IMR-90 (cell line): Measurements from ENCODE around the gene SLAMF1. TPM values are rescaled to one million over a fixed set of nuclear protein-coding genes. Genes with fewer than 3 reads are reported as not detected.

Source experiments
- ATAC-seq: fragments of 200-7000 bp; cut with Tn5 transposase; 2 replicates; pipeline ENCODE4 v1.9.1; 2020; ENCODE audit warnings: low read depth, mild to moderate bottlenecking, moderate library complexity
- BruUV-seq: library from RNA; stranded (reverse); fragments of 400-500 nt; replicated peaks from 2 replicates; lab custom pipeline; 2021; lab: Mats Ljungman, UMichigan
- CTCF ChIA-PET: fragments of 300-600 bp; formaldehyde crosslinking; extraction: SDS; loops from one replicate; lab custom pipeline; 2021; ENCODE audit warnings: antibody characterized with exemption; lab: Yijun Ruan, JAX
- POLR2A ChIA-PET: fragments of 300-600 bp; sonication (Branson Sonifier 250); formaldehyde crosslinking; loops from one replicate; lab custom pipeline; 2022; ENCODE audit warnings: antibody characterized with exemption; ENCODE audit not compliant: unreplicated experiment; lab: Charles Lee
- DNase-seq: peaks from one replicate; pipeline ENCODE4 v3.0.0; 2013
- H2AFZ ChIP-seq: replicated peaks from 2 replicates; pipeline ENCODE3; 2013; ENCODE audit warnings: low read length, mild to moderate bottlenecking; ENCODE audit not compliant: poor library complexity
- H2AK5ac ChIP-seq: 2 replicates; pipeline ENCODE4 v1.6.1; 2013; ENCODE audit warnings: low read depth, low read length, inconsistent platforms
- H2AK9ac ChIP-seq: replicated peaks from 2 replicates; pipeline ENCODE3; 2013; ENCODE audit warnings: mild to moderate bottlenecking, low read depth, low read length, moderate library complexity; ENCODE audit not compliant: poor library complexity
- H2BK120ac ChIP-seq: 2 replicates; pipeline ENCODE4 v1.6.1; 2013; ENCODE audit warnings: low read depth, low read length, inconsistent platforms
- H2BK15ac ChIP-seq: 3 replicates; pipeline ENCODE4 v1.6.1; 2013; ENCODE audit warnings: low read depth, low read length, inconsistent platforms
- H2BK20ac ChIP-seq: 2 replicates; pipeline ENCODE4 v1.6.1; 2013; ENCODE audit warnings: low read depth, mild to moderate bottlenecking, inconsistent platforms, low read length, moderate library complexity
- H2BK5ac ChIP-seq: 2 replicates; pipeline ENCODE4 v1.6.1; 2013; ENCODE audit warnings: mild to moderate bottlenecking, low read depth, low read length, inconsistent platforms; ENCODE audit not compliant: poor library complexity, severe bottlenecking
- H3K14ac ChIP-seq: replicated peaks from 2 replicates; pipeline ENCODE4 v1.6.1; 2013; ENCODE audit warnings: low read depth, low read length, inconsistent platforms
- H3K18ac ChIP-seq: 2 replicates; pipeline ENCODE4 v1.6.1; 2013; ENCODE audit warnings: low read depth, low read length, control low read depth
- H3K23ac ChIP-seq: 2 replicates; pipeline ENCODE4 v1.6.1; 2013; ENCODE audit warnings: low read depth, low read length, inconsistent platforms
- H3K27ac ChIP-seq: 2 replicates; pipeline ENCODE4 v1.5.1; 2013; ENCODE audit warnings: mild to moderate bottlenecking, control low read depth, low read length; ENCODE audit not compliant: insufficient read depth
- H3K27me3 ChIP-seq: 2 replicates; pipeline ENCODE4 v1.6.1; 2013; ENCODE audit warnings: low read length; ENCODE audit not compliant: control insufficient read depth, insufficient read depth
- H3K36me3 ChIP-seq: 2 replicates; pipeline ENCODE4 v1.6.1; 2013; ENCODE audit warnings: low read length, mixed read lengths; ENCODE audit not compliant: control insufficient read depth, insufficient read depth
- H3K4ac ChIP-seq: 2 replicates; pipeline ENCODE4 v1.6.1; 2013; ENCODE audit warnings: low read depth, low read length, inconsistent platforms
- H3K4me1 ChIP-seq: 2 replicates; pipeline ENCODE4 v1.6.1; 2013; ENCODE audit warnings: low read length, mixed read lengths; ENCODE audit not compliant: control insufficient read depth, insufficient read depth
- H3K4me2 ChIP-seq: 2 replicates; pipeline ENCODE4 v1.6.1; 2013; ENCODE audit warnings: low read depth, mild to moderate bottlenecking, control low read depth, low read length, moderate library complexity
- H3K4me3 ChIP-seq: 2 replicates; pipeline ENCODE4 v1.5.1; 2013; ENCODE audit warnings: low read depth, mild to moderate bottlenecking, control low read depth, low read length, moderate library complexity; ENCODE audit not compliant: insufficient read depth
- H3K56ac ChIP-seq: 2 replicates; pipeline ENCODE4 v1.6.1; 2013; ENCODE audit warnings: low read length, inconsistent platforms; ENCODE audit not compliant: insufficient read depth; ENCODE audit errors: extremely low read depth
- H3K79me1 ChIP-seq, 2 experiments: 2 replicates each; pipeline ENCODE4 v1.6.1; 2013; ENCODE audit warnings: low read length in 2 of 2, inconsistent platforms in 1 of 2, low read depth in 1 of 2
- H3K9ac ChIP-seq: 2 replicates; pipeline ENCODE4 v1.6.1; 2013; ENCODE audit warnings: low read depth, low read length, control low read depth
- H3K9me1 ChIP-seq: 2 replicates; pipeline ENCODE4 v1.6.1; 2013; ENCODE audit warnings: low read length, inconsistent platforms; ENCODE audit not compliant: insufficient read depth
- H3K9me3 ChIP-seq: 2 replicates; pipeline ENCODE4 v1.6.1; 2013; ENCODE audit warnings: low read length; ENCODE audit not compliant: control insufficient read depth, insufficient read depth
- H4K20me1 ChIP-seq: 2 replicates; pipeline ENCODE4 v1.6.1; 2013; ENCODE audit warnings: low read length, inconsistent platforms; ENCODE audit not compliant: insufficient read depth
- H4K5ac ChIP-seq: 2 replicates; pipeline ENCODE4 v1.6.1; 2013; ENCODE audit warnings: mild to moderate bottlenecking, low read depth, low read length, control low read depth
- H4K8ac ChIP-seq, 2 experiments: 2 replicates each; pipeline ENCODE4 v1.6.1; 2013; ENCODE audit warnings: low read depth in 2 of 2, low read length in 2 of 2, control low read depth in 1 of 2, inconsistent platforms in 1 of 2
- H4K91ac ChIP-seq: 2 replicates; pipeline ENCODE4 v1.6.1; 2013; ENCODE audit warnings: low read depth, low read length, inconsistent platforms; ENCODE audit not compliant: insufficient read depth
- FOS ChIP-seq: fragments of 150-350 bp; IDR thresholded peaks from 2 replicates; pipeline ENCODE4 v1.6.1; 2016; ENCODE audit warnings: low read depth, low read length
- MAZ ChIP-seq: IDR thresholded peaks from 2 replicates; pipeline ENCODE4 v1.6.1; 2012; ENCODE audit warnings: low read depth, mild to moderate bottlenecking, low read length, improper control_type of control experiment, moderate library complexity, borderline replicate concordance
- WGBS, 2 experiments: methylation state at CpG; one replicate each; pipeline versions ENCODE4 v1.1.5 to v1.1.7; 2013; ENCODE audit warnings: missing lambda C conversion rate in 2 of 2; ENCODE audit not compliant: insufficient read length in 1 of 2; ENCODE audit errors: extremely low coverage in 2 of 2; 5-methylcytosine and 5-hydroxymethylcytosine counted together
- dilution Hi-C: fragments of 300-500 bp; cut with HindIII; formaldehyde crosslinking; loops from one replicate; pipeline ENCODE4 v1.14.3; 2018; ENCODE audit warnings: low sequenced_read_pairs; ENCODE audit not compliant: unreplicated experiment
- in situ Hi-C: fragments of 300-500 bp; cut with MboI; formaldehyde crosslinking; loops from 3 replicates; pipeline ENCODE4 v1.14.3; 2019; ENCODE audit warnings: low sequenced_read_pairs, inconsistent platforms, mixed read lengths
- intact Hi-C: fragments of 100-400 bp; cut with micrococcal nuclease; formaldehyde crosslinking; loops from 2 replicates; pipeline ENCODE4 v1.10.0; 2022
- polyA plus RNA-seq, 3 experiments: library from polyadenylated mRNA; depleted of rRNA; stranded (reverse); fragments of >200 nt; gene quantifications; 2 replicates each; pipeline ENCODE4 v1.2.3, GENCODE V29; 2012; ENCODE audit warnings: low replicate concordance in 1 of 3
- total RNA-seq: library from RNA; depleted of rRNA; stranded (reverse); fragments of >200 nt; gene quantifications from 2 replicates; pipeline ENCODE4 v1.2.3, GENCODE V29; 2012

Gene SLAMF1
- total and polyA plus RNA-seq, 2 of the 4 experiments (the other 2 are of a cell fraction), result not detected

GRCh38 chr1:160578525-160579191 lies 68.2 kb downstream of the SLAMF1 start:
- dilution Hi-C loops, result no loop called here
- no CpG with 5 or more reads among the region's 3 CpGs for WGBS, 2 experiments

More at GRCh38 chr1:160578525-160579191, 68.2 kb downstream of the SLAMF1 start:
- ATAC-seq, result no peak
- Histone ChIP-seq H2BK5ac (no peak overlapping the region), H4K5ac (no peak overlapping the region), H2BK120ac (no peak overlapping the region), H3K27ac (no peak overlapping the region), H3K4me2 (no peak overlapping the region), H3K36me3 (no peaks in the 10 kb centered on the region), H3K4me3 (no peak overlapping the region), H2BK15ac (no peak overlapping the region), H3K14ac (no peak overlapping the region), H3K9me3 (no peaks in the 10 kb centered on the region), H2AK5ac (no peak overlapping the region), H4K91ac (no peak overlapping the region), H3K18ac (no peak overlapping the region), H3K4ac (no peak overlapping the region), H3K9ac (no peak overlapping the region), H4K8ac (no peak overlapping the region), H3K79me1 (no peaks in the 10 kb centered on the region), H4K20me1 (no peaks in the 10 kb centered on the region), H3K27me3 (no peaks in the 10 kb centered on the region), H2BK20ac (no peak overlapping the region), H3K9me1 (no peaks in the 10 kb centered on the region), H2AK9ac (no peak overlapping the region), H2AFZ (no peak overlapping the region), H3K4me1 (no peaks in the 10 kb centered on the region), H3K56ac (no peak overlapping the region), H3K23ac (no peak overlapping the region)
- intact Hi-C loops, result no loop called here
- TF ChIP-seq FOS, result no peak
- TF ChIP-seq MAZ, result no peak
- CTCF ChIA-PET, result no interaction called here
- POLR2A ChIA-PET, result no interaction called here
- DNase-seq, result no peak
- no TSS peak for BruUV-seq
- in situ Hi-C loops, result no loop called here
